ENCODE data around the gene SLC7A9. TPM values are rescaled to one million over a fixed set of nuclear protein-coding genes. Genes with fewer than 3 reads are reported as not detected.

Gene SLC7A9
- total RNA-seq, 1 donor from 2014 or later: 0.64 TPM

- DNase-seq: no peak
- TF ChIP-seq CTCF (IDR thresholded peaks at IDR 0.05; ENCODE audit: partially characterized antibody, unreplicated experiment): no peak
- no peaks in the 10 kb centered on the region for H3K9me3 Mint-ChIP-seq (ENCODE audit: unreplicated experiment)
- peaks cover 7% of the 10 kb centered on the region for H3K4me1 Mint-ChIP-seq (ENCODE audit: low read depth, unreplicated experiment)
- no peaks in the 10 kb centered on the region for H3K36me3 Mint-ChIP-seq (ENCODE audit: unreplicated experiment)
- H3K4me3 Mint-ChIP-seq (ENCODE audit: unreplicated experiment): no peak overlapping the region
- H3K27ac Mint-ChIP-seq (ENCODE audit: unreplicated experiment): no peak overlapping the region
- H3K27me3 Mint-ChIP-seq (ENCODE audit: unreplicated experiment): peaks cover 2% of the 10 kb centered on the region
Observed at GRCh38 chr19:32914879-32915660, 45.5 kb upstream of the SLC7A9 start.

- TF ChIP-seq CTCF (IDR thresholded peaks at IDR 0.05; ENCODE audit: partially characterized antibody, unreplicated experiment): no peak
- peaks cover 7% of the 10 kb centered on the region for H3K36me3 Mint-ChIP-seq (ENCODE audit: unreplicated experiment)
- DNase-seq: no peak
- H3K27me3 Mint-ChIP-seq (ENCODE audit: unreplicated experiment): no peaks in the 10 kb centered on the region
- H3K4me1 Mint-ChIP-seq (ENCODE audit: low read depth, unreplicated experiment): no peaks in the 10 kb centered on the region
- no peak overlapping the region for H3K27ac Mint-ChIP-seq (ENCODE audit: unreplicated experiment)
- H3K4me3 Mint-ChIP-seq (ENCODE audit: unreplicated experiment): no peak overlapping the region
- no peaks in the 10 kb centered on the region for H3K9me3 Mint-ChIP-seq (ENCODE audit: unreplicated experiment)
Observed at GRCh38 chr19:32911467-32911866, 41.9 kb upstream of the SLC7A9 start.

- TF ChIP-seq CTCF (IDR thresholded peaks at IDR 0.05; ENCODE audit: partially characterized antibody, unreplicated experiment): no peak
- no peaks in the 10 kb centered on the region for H3K27me3 Mint-ChIP-seq (ENCODE audit: unreplicated experiment)
- no peak for DNase-seq
- no peaks in the 10 kb centered on the region for H3K4me1 Mint-ChIP-seq (ENCODE audit: low read depth, unreplicated experiment)
- peaks cover 5% of the 10 kb centered on the region for H3K9me3 Mint-ChIP-seq (ENCODE audit: unreplicated experiment)
- no peak overlapping the region for H3K4me3 Mint-ChIP-seq (ENCODE audit: unreplicated experiment)
- H3K27ac Mint-ChIP-seq (ENCODE audit: unreplicated experiment): no peak overlapping the region
- H3K36me3 Mint-ChIP-seq (ENCODE audit: unreplicated experiment): peaks cover 13% of the 10 kb centered on the region
Observed at GRCh38 chr19:32910874-32911273, 41.3 kb upstream of the SLC7A9 start.

GRCh38 chr19:32910094-32910493 is 40.5 kb upstream of the SLC7A9 start:
- no peak for TF ChIP-seq CTCF (IDR thresholded peaks at IDR 0.05; ENCODE audit: partially characterized antibody, unreplicated experiment)
- Mint-ChIP-seq H3K36me3 (ENCODE audit: unreplicated experiment) (peaks cover 15% of the 10 kb centered on the region), H3K27me3 (ENCODE audit: unreplicated experiment) (no peaks in the 10 kb centered on the region), H3K4me3 (ENCODE audit: unreplicated experiment) (no peak overlapping the region), H3K4me1 (ENCODE audit: low read depth, unreplicated experiment) (no peaks in the 10 kb centered on the region), H3K27ac (ENCODE audit: unreplicated experiment) (no peak overlapping the region), H3K9me3 (ENCODE audit: unreplicated experiment) (peaks cover 5% of the 10 kb centered on the region)
- DNase-seq: no peak

GRCh38 chr19:32909257-32909656 is 39.7 kb upstream of the SLC7A9 start:
- TF ChIP-seq CTCF (IDR thresholded peaks at IDR 0.05; ENCODE audit: partially characterized antibody, unreplicated experiment): no peak
- H3K9me3 Mint-ChIP-seq (ENCODE audit: unreplicated experiment): peaks cover 5% of the 10 kb centered on the region
- peaks cover 15% of the 10 kb centered on the region for H3K36me3 Mint-ChIP-seq (ENCODE audit: unreplicated experiment)
- no peaks in the 10 kb centered on the region for H3K27me3 Mint-ChIP-seq (ENCODE audit: unreplicated experiment)
- DNase-seq: no peak
- no peak overlapping the region for H3K27ac Mint-ChIP-seq (ENCODE audit: unreplicated experiment)
- no peaks in the 10 kb centered on the region for H3K4me1 Mint-ChIP-seq (ENCODE audit: low read depth, unreplicated experiment)
- H3K4me3 Mint-ChIP-seq (ENCODE audit: unreplicated experiment): no peak overlapping the region
